DMS153 treated with DMSO at 0.1 percent for 48 hours (cell line): ENCODE data around the gene TEF.
"Not testable (repeated sequence)": the region's sequence is repeated elsewhere in the genome, so short reads cannot be mapped to it uniquely, and the experiment has no call there.

Experiments
- DNase-seq: peaks from one replicate; lab custom pipeline; 2025; ENCODE audit not compliant: unreplicated experiment; lab: John Stamatoyannopoulos, UW

Gene TEF

GRCh38 chr22:41417622-41418390, 36.1 kb downstream of the TEF start:
- no peak for DNase-seq

- no peak for DNase-seq
Observed at GRCh38 chr22:41418717-41419116, 37.0 kb downstream of the TEF start.

GRCh38 chr22:41425660-41426365, 44.1 kb downstream of the TEF start:
- no peak for DNase-seq

- DNase-seq = no peak
Observed at GRCh38 chr22:41429232-41429950, 47.6 kb downstream of the TEF start.

- no peak for DNase-seq
Observed at GRCh38 chr22:41429951-41430332, 48.2 kb downstream of the TEF start.

GRCh38 chr22:41431656-41432055, 49.9 kb downstream of the TEF start:
- DNase-seq = no peak

GRCh38 chr22:41433480-41433879, 51.7 kb downstream of the TEF start:
- not testable (repeated sequence) for DNase-seq

GRCh38 chr22:41434361-41435003, 52.7 kb downstream of the TEF start:
- DNase-seq = not testable (repeated sequence)

- no peak for DNase-seq
Observed at GRCh38 chr22:41435560-41435959, 53.8 kb downstream of the TEF start.

GRCh38 chr22:41436322-41437113, 54.8 kb downstream of the TEF start:
- DNase-seq = no peak

GRCh38 chr22:41437198-41437597, 55.5 kb downstream of the TEF start:
- no peak for DNase-seq

GRCh38 chr22:41440511-41440910, 58.8 kb downstream of the TEF start:
- DNase-seq = not testable (repeated sequence)

GRCh38 chr22:41442240-41442792, 60.6 kb downstream of the TEF start:
- DNase-seq = no peak

- DNase-seq = peak; percentile 94
Observed at GRCh38 chr22:41444360-41445128, 62.8 kb downstream of the TEF start.

- DNase-seq = peak; percentile 36
Observed at GRCh38 chr22:41445129-41446056, 63.7 kb downstream of the TEF start.

GRCh38 chr22:41446057-41446501, 64.3 kb downstream of the TEF start:
- no peak for DNase-seq

GRCh38 chr22:41446639-41447434, 65.1 kb downstream of the TEF start, which contains the start of gene TOB2:
TSS of gene TOB2 (minus strand) at chr22:41446801. CDS start at chr22:41437345, 9,456 bp downstream.
- peak; percentile 90 for DNase-seq
